GM04503 (cell line): ENCODE data around the gene GRID2.
"Not testable (repeated sequence)": the region's sequence is repeated elsewhere in the genome, so short reads cannot be mapped to it uniquely, and the experiment has no call there.

Source experiments
- DNase-seq: peaks from one replicate; pipeline ENCODE4 v3.0.0-alpha.2; 2012; ENCODE audit warnings: low read depth

GRID2 gene

GRCh38 chr4:92303621-92304027 is at the start of gene GRID2:
Gene GRID2, plus strand, starts transcription at chr4:92303966.
- DNase-seq: no peak

GRCh38 chr4:92253986-92254671 is 49.6 kb upstream of the GRID2 start:
- DNase-seq: no peak

DNA sequence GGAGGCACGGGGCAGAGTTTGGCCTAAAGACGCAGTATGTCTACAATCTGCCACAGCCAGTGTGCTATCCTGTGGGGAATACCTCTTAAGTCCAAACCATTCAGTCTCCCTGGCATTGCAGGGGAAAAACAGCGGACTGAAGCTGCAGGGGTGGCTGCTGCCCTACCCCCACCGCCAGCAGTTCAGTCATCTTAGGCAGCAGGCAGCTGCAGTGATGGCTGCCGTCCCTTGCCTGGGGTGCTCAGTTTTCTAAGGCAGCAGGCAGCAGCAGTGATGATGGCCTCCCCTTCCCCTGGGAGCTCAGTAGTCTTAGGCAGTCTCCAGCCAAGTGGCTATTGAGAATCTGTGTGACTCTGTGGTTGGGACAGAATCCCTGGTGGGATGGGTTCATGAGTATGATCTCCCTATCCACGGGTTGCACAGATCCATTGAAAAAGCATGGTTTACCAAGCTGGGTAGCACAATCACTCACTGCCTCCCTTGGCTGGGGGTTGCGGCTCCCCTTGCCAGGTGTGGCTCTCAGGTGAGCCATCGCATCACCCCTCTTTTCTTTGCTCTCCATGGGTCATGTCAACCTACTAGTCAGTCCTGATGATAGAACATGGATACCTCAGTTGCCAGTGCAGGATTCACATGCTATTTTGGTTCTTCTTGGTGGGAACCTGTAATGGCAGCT is 48.9 kb upstream of the GRID2 start:
- DNase-seq: no peak

GRCh38 chr4:92255920-92256244 is 47.9 kb upstream of the GRID2 start:
- DNase-seq: no peak

- DNase-seq: no peak
Measured at GRCh38 chr4:92257931-92258857, 45.6 kb upstream of the GRID2 start.

- no peak for DNase-seq
Measured at GRCh38 chr4:92261256-92261655, 42.5 kb upstream of the GRID2 start.

- DNase-seq: no peak
Measured at GRCh38 chr4:92262371-92262770, 41.4 kb upstream of the GRID2 start.

GRCh38 chr4:92263010-92263409 is 40.8 kb upstream of the GRID2 start:
- no peak for DNase-seq

GRCh38 chr4:92263575-92263974 is 40.2 kb upstream of the GRID2 start:
- no peak for DNase-seq

GRCh38 chr4:92264163-92264562 is 39.6 kb upstream of the GRID2 start:
- no peak for DNase-seq

- DNase-seq: no peak
Measured at GRCh38 chr4:92265021-92265420, 38.7 kb upstream of the GRID2 start.

- no peak for DNase-seq
Measured at GRCh38 chr4:92265798-92266197, 38.0 kb upstream of the GRID2 start.

DNA sequence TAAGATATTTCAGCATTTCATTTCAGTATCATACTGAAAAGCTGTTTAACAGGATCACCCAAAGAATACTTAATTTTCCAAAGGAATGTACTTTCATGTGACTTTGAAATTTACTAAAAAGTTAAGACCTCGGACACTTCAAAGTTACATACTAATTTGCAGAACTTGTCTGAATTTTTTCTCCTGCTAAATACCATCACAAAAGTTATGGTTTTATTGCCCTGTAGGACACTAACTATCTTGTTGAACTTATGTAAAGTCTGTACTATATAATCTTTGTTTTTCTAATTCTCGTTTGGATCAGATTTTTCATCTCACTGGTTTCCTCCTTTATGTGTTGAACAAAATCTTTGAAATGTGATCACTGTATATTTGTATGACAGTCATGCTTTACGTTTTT is 37.2 kb upstream of the GRID2 start:
- DNase-seq: no peak

GRCh38 chr4:92268642-92269041 is 35.1 kb upstream of the GRID2 start:
- DNase-seq: no peak

DNA sequence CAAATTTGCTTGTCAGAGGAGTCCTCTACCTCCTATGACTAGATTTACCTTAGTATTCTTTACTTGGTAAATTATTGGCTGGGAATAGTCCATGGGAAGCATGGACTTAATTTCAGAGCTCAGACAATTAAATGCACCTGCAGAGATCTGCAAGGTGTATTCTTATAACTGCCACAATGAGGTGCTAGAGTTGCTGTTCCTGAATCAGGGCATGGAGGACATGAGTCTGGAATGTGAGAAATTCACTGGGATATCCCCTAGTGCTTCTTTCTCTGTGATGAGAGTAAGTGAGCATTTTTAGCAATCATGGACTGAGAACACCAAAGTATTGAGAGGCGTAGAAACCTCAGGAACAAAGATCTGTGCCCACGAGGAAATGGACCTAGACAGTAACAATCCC is 32.9 kb upstream of the GRID2 start:
- no peak for DNase-seq

GRCh38 chr4:92271551-92271950 is 32.2 kb upstream of the GRID2 start:
- not testable (repeated sequence) for DNase-seq

DNA sequence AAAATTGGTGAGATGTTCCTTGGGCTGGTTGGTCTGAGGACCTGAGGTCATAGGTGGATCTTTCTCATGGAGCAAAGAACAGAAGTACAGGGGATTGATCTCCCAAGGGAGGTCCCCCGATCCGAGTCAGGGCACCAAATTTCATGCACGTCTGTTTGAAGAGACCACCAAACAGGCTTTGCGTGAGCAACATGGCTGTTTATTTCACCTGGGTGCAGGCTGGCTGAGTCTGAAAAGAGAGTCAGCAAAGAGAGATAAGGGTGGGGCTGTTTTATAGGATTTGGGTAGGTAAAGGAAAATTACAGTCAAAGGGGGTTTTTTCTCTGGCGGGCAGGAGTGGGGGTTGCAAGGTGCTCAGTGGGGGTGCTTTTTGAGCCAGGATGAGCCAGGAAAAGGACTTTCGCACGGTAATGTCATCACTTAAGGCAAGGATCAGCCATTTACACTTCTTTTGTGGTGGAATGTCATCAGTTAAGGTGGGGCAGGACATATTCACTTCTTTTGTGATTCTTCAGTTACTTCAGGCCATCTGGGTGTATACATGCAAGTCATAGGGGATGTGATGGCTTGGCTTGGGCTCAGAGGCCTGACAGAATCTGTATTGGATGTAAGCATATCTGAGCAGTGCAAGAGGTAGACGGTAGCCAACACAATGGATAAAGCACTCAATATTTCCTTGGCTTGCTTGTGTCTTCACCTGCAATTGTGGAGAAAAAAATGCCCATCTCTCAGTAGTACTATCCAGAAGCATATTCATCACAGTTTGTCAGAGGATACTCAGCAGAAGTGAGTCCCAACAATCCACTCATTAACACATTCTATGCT is 26.5 kb upstream of the GRID2 start:
- DNase-seq: not testable (repeated sequence)

- no peak for DNase-seq
Measured at GRCh38 chr4:92279296-92279695, 24.5 kb upstream of the GRID2 start.

GRCh38 chr4:92299152-92299551 is 4.6 kb upstream of the GRID2 start:
- DNase-seq: no peak

GRCh38 chr4:92304121-92304520 is 355 bp downstream of the GRID2 start:
- no peak for DNase-seq

GRCh38 chr4:92304606-92305005 is 840 bp downstream of the GRID2 start:
- no peak for DNase-seq
